Right atrium auricular region (tissue), 2 donors: ENCODE data around the gene ZNFX1. TPM values are rescaled to one million over a fixed set of nuclear protein-coding genes. Genes with fewer than 3 reads are reported as not detected.

Experiments used
- DNase-seq: peaks from one replicate; pipeline ENCODE4 v3.0.0-alpha.2; 2019; ENCODE audit warnings: low spot score
- H3K27ac ChIP-seq, 2 donors: fragments of 200-600 bp; sonication (generic); 1 replicate in 1 of 2; 2 replicates in 1 of 2; pipeline ENCODE4 v1.5.1; 2016 to 2019
- H3K27me3 ChIP-seq, 2 donors: fragments of 200-600 bp; sonication (generic); one replicate each; pipeline versions ENCODE4 v1.5.1 to v1.6.0; 2017 to 2019
- H3K36me3 ChIP-seq: fragments of 200-600 bp; sonication (generic); one replicate; pipeline ENCODE4 v1.5.1; 2016
- H3K4me1 ChIP-seq, 2 donors: fragments of 200-600 bp; sonication (generic); one replicate each; pipeline versions ENCODE4 v1.5.1 to v1.6.0; 2017 to 2019
- H3K4me3 ChIP-seq, 2 donors: fragments of 200-600 bp; sonication (generic); 1 replicate in 1 of 2; 2 replicates in 1 of 2; pipeline ENCODE4 v1.5.1; 2017 to 2019; ENCODE audit warnings: mild to moderate bottlenecking in 1 of 2, moderate library complexity in 1 of 2
- H3K9me3 ChIP-seq, 2 donors: fragments of 200-600 bp; sonication (generic); one replicate each; pipeline ENCODE4 v1.5.1; 2019
- total RNA-seq, 2 donors: library from RNA; depleted of rRNA; stranded (reverse); fragments of >200 nt; gene quantifications; one replicate each; pipeline ENCODE4 v1.1.0, GENCODE V29; 2016
- TF ChIP-seq, protein P1 (sequence below), 2 donors: fragments of 200-600 bp; sonication (generic); IDR thresholded peaks; one replicate each; pipeline ENCODE4 v1.5.1; 2019; ENCODE audit warnings: antibody characterized with exemption in 2 of 2

Gene ZNFX1
- total RNA-seq, 2 donors from 2014 or later = 20.7 to 33.6 TPM

DNA sequence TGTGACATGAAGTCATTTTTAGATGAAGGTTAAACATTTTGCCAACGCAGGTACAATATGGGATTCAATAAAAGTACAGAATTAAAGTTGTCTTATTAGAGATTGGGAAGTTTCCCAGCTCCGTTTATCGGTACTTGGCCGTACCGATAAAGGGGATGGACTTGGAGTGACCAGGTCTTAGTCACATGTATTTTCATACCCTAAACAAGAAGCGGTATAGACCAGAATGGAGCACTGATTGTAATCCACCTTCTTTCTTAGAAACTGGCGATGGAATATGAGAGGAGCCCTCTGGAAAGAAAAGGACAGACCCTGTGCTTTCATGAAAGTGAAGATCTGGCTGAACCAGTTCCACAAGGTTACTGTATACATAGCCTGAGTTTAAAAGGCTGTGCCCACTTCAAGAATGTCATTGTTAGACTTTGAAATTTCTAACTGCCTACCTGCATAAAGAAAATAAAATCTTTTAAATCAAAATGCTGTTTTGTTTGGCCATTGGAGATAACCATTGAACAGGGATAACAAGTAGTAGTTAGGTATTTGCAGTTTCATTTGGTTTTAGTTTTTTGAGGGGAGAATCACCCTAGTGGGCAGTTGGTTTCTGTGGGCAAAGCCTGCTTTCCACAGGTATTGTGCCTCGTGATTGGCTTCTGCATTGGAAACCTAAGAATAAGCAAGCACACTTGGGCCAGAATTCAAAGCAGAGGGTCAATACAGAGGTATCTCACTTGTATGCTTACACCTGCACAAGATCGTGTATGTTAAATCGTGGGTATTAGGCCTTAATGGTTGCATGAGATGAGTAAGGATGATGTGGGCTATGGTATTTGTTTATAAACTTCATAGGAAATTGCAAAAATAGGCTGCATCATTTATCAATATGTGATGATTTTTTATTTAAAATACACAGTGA, 11.2 kb upstream of the ZNFX1 start:
- H3K27me3 ChIP-seq = no peaks in the 10 kb centered on the region
- TF ChIP-seq, protein P1, sequence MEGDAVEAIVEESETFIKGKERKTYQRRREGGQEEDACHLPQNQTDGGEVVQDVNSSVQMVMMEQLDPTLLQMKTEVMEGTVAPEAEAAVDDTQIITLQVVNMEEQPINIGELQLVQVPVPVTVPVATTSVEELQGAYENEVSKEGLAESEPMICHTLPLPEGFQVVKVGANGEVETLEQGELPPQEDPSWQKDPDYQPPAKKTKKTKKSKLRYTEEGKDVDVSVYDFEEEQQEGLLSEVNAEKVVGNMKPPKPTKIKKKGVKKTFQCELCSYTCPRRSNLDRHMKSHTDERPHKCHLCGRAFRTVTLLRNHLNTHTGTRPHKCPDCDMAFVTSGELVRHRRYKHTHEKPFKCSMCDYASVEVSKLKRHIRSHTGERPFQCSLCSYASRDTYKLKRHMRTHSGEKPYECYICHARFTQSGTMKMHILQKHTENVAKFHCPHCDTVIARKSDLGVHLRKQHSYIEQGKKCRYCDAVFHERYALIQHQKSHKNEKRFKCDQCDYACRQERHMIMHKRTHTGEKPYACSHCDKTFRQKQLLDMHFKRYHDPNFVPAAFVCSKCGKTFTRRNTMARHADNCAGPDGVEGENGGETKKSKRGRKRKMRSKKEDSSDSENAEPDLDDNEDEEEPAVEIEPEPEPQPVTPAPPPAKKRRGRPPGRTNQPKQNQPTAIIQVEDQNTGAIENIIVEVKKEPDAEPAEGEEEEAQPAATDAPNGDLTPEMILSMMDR (IDR thresholded peaks at IDR 0.05) = no peak
- no peaks in the 10 kb centered on the region for H3K4me1 ChIP-seq
- no peak for DNase-seq
- H3K36me3 ChIP-seq = peaks cover 79% of the 10 kb centered on the region
- H3K27ac ChIP-seq = no peak overlapping the region
- H3K4me3 ChIP-seq = no peak overlapping the region
- H3K9me3 ChIP-seq = peaks cover 5 to 28% of the 10 kb centered on the region in 2 donors

DNA sequence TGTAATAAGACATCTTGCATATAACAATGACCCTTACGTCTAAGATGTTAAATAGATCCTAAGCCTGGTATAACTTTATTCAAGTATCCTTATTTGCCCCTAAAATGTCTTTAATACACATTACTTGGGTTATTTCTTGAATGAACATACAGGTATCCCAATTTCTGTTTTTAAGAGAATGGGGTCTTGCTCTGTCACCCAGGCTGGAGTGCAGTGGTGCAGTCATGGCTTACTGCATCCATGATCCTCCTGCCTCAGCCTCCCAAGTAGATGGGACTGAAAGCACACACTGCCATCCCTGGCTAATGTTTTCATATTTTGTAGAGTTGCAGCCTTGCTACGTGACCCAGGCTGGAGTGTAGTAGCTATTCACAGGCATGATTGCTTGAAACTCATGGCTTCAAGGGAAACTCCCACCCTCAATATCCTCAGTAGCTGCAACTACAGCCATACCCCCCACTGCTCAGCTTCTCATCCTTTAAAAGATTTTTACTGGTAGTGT, 10.4 kb upstream of the ZNFX1 start:
- Histone ChIP-seq H3K27me3 (no peaks in the 10 kb centered on the region), H3K4me1 (no peaks in the 10 kb centered on the region), H3K27ac (no peak overlapping the region), H3K4me3 (no peak overlapping the region), H3K9me3 (peaks cover 5 to 28% of the 10 kb centered on the region in 2 donors), H3K36me3 (peaks cover 87% of the 10 kb centered on the region)
- TF ChIP-seq, protein P1 (IDR thresholded peaks at IDR 0.05) = no peak
- no peak for DNase-seq

DNA sequence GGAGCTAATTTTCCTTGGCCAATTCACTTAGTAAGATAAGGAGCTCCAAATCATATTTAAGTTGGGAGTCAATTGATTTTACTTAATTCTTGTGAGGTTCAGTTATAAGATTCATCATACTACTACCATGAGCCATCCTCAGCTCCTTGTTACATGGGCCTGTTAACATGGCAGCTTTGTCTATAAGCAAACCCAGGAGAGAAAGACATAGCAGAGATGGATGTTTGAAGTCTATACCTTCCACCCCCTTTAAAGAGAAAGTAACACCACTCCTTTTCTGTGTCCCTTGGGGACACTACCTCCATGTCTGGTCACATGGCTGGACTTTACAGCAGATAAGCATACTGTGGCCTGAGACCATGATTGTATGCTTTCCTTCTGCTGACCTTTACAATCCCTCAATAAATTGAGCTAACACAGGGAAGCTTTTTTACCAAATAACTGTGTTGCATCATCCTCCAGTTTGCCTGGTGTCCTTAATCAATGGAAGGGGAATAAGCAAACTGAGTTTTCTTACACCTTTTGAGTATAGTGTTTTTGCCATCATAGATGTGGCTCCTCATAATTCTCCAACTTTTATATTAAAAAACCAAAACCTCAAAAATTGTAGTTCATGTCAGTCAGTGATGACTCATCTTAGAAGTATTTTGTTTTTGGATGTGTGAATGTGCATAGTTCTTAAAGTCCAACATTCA, 9.8 kb upstream of the ZNFX1 start:
- Histone ChIP-seq H3K4me1 (peaks cover 0 to 5% of the 10 kb centered on the region in 2 donors), H3K27ac (no peak overlapping the region), H3K27me3 (no peaks in the 10 kb centered on the region), H3K4me3 (no peak overlapping the region), H3K36me3 (peaks cover 93% of the 10 kb centered on the region), H3K9me3 (peaks cover 5 to 28% of the 10 kb centered on the region in 2 donors)
- TF ChIP-seq, protein P1 (IDR thresholded peaks at IDR 0.05) = no peak
- DNase-seq = no peak

DNA sequence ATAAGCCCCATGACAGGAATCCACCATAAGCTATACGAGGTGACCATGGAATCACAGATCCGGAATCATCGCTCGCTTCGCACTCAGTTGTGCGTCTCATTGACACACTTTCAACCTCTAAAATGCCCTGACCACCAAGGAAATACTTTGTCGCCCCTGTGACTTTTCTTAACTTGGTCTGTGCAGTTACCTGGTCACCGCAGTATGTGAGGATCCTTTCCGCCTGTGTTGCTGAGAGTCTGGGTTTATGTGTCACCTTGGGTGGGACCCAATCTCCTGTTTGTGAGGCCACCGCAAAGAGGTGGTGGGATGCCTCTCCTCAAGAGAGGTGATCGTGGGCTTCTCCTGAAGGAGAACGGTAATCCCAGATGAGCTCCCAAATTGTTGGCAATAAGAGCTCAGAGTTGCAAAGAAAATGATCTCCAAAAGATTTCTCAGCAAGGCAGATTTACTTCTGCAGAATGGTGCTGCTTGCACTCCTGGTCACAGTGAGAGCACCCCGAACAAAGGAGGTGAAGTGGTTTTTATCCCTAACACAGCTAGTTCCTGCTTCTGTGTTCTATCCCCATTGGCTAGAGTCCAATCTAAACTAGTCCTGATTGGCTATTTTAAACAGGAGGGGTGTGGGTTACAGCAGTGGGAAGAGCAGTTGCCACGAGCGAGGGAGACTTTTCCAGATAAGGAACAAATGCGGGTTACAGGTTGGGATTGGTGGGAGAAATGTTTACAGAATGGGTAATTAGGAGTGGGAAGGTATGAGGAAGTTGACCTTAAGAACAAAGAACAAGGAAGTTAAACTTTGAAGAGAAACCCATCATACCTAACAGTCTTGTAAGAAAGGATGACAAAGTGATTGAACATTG, 9.1 kb upstream of the ZNFX1 start:
- Histone ChIP-seq H3K27ac (no peak overlapping the region), H3K27me3 (no peaks in the 10 kb centered on the region), H3K36me3 (peaks cover 100% of the 10 kb centered on the region), H3K9me3 (peaks cover 5 to 28% of the 10 kb centered on the region in 2 donors), H3K4me3 (no peak overlapping the region), H3K4me1 (peaks cover 0 to 7% of the 10 kb centered on the region in 2 donors)
- DNase-seq = no peak
- TF ChIP-seq, protein P1 (IDR thresholded peaks at IDR 0.05) = no peak

DNA sequence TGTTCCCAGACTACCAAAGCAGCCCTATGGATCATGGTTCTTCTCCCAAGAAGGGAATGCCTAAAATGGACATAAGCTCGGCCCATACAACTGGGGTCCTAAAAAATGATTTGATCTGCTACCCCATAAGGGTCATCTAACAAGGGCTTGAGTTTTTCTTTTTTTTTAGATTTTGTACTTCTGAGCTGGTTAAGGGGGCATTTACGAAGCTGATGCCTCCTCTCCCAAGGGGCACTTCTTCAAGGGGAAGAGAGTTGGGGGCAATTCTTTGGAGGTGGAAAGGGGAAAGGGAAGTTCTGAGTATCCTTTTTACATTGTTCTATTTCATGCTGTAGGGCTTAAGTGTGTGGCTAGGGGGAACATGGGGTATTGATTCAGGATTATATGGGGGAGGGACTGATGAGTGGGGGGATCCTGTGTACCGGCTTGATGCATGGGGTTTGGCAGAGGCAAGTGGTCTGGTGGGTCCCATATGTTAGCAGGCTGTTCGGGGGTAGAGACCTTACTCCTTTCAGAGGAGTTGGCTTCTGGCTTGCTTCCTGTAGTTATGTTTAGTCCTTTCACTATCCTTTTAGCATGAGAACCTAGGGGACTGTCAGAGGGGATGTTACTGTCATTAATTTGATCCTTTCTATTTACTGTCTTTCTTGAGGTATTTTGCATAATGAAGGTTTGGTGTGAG, 8.1 kb upstream of the ZNFX1 start:
- Histone ChIP-seq H3K27ac (no peak overlapping the region), H3K36me3 (peaks cover 100% of the 10 kb centered on the region), H3K4me3 (no peak overlapping the region), H3K4me1 (peaks cover 0 to 13% of the 10 kb centered on the region in 2 donors), H3K9me3 (peaks cover 5 to 33% of the 10 kb centered on the region in 2 donors), H3K27me3 (no peaks in the 10 kb centered on the region)
- TF ChIP-seq, protein P1 (IDR thresholded peaks at IDR 0.05) = no peak
- no peak for DNase-seq
